H9 (cell line): ENCODE measurements around the gene ARMC5. TPM values are rescaled to one million over a fixed set of nuclear protein-coding genes. Genes with fewer than 3 reads are reported as not detected.

Source experiments
- DNase-seq: peaks from one replicate; pipeline ENCODE4 v3.0.0-alpha.2; 2017
- H2AFZ ChIP-seq: one replicate; pipeline ENCODE4 v1.6.1; 2013; ENCODE audit warnings: mild to moderate bottlenecking, low read length, control low read depth, moderate library complexity
- H2AK5ac ChIP-seq: 2 replicates; pipeline ENCODE4 v1.6.1; 2013; ENCODE audit warnings: low read length, control low read depth, mixed read lengths; ENCODE audit not compliant: insufficient read length
- H2BK120ac ChIP-seq: one replicate; pipeline ENCODE4 v1.6.1; 2013; ENCODE audit warnings: low read depth, mild to moderate bottlenecking, low read length, control low read depth, inconsistent platforms; ENCODE audit not compliant: poor library complexity, severe bottlenecking
- H2BK12ac ChIP-seq: 2 replicates; pipeline ENCODE4 v1.6.1; 2013; ENCODE audit warnings: low read length, control low read depth, mixed read lengths, low read depth; ENCODE audit not compliant: insufficient read length
- H2BK15ac ChIP-seq: 2 replicates; pipeline ENCODE4 v1.6.1; 2013; ENCODE audit warnings: low read depth, low read length, control low read depth
- H2BK20ac ChIP-seq: one replicate; pipeline ENCODE4 v1.6.1; 2013; ENCODE audit warnings: low read depth, mild to moderate bottlenecking, low read length, control low read depth, inconsistent platforms; ENCODE audit not compliant: poor library complexity, severe bottlenecking
- H2BK5ac ChIP-seq: 2 replicates; pipeline ENCODE4 v1.6.1; 2013; ENCODE audit warnings: low read length, control low read depth, mixed read lengths; ENCODE audit not compliant: insufficient read length
- H3K14ac ChIP-seq: 2 replicates; pipeline ENCODE4 v1.6.1; 2013; ENCODE audit warnings: low read length, control low read depth; ENCODE audit not compliant: insufficient read depth
- H3K18ac ChIP-seq: 2 replicates; pipeline ENCODE4 v1.6.1; 2013; ENCODE audit warnings: low read depth, mild to moderate bottlenecking, mixed read lengths, low read length, control low read depth; ENCODE audit not compliant: insufficient read length
- H3K23ac ChIP-seq: 2 replicates; pipeline ENCODE4 v1.6.1; 2013; ENCODE audit warnings: low read length, control low read depth, mixed read lengths, low read depth; ENCODE audit not compliant: insufficient read length
- H3K23me2 ChIP-seq: 2 replicates; pipeline ENCODE4 v1.6.1; 2013; ENCODE audit warnings: low read depth, mild to moderate bottlenecking, mixed read lengths, low read length, control low read depth; ENCODE audit not compliant: insufficient read length, poor library complexity, severe bottlenecking
- H3K27ac ChIP-seq: 2 replicates; pipeline ENCODE4 v1.5.1; 2013; ENCODE audit warnings: low read length, control low read depth, mixed read lengths, low read depth; ENCODE audit not compliant: insufficient read length
- H3K27me3 ChIP-seq: 2 replicates; pipeline ENCODE4 v1.6.1; 2013; ENCODE audit warnings: low read length, control low read depth, inconsistent platforms; ENCODE audit not compliant: insufficient read depth
- H3K4ac ChIP-seq: 2 replicates; pipeline ENCODE4 v1.6.1; 2013; ENCODE audit warnings: low read depth, mild to moderate bottlenecking, control low read depth, inconsistent platforms, low read length, moderate library complexity
- H3K4me1 ChIP-seq: 2 replicates; pipeline ENCODE4 v1.6.1; 2013; ENCODE audit warnings: low read length, control low read depth, inconsistent platforms; ENCODE audit not compliant: insufficient read depth
- H3K4me2 ChIP-seq: 2 replicates; pipeline ENCODE4 v1.6.1; 2013; ENCODE audit warnings: low read length, control low read depth, mixed read lengths; ENCODE audit not compliant: insufficient read length, insufficient read depth
- H3K56ac ChIP-seq: 2 replicates; pipeline ENCODE4 v1.6.1; 2013; ENCODE audit warnings: low read depth, mild to moderate bottlenecking, mixed read lengths, low read length, control low read depth; ENCODE audit not compliant: insufficient read length
- H3K79me1 ChIP-seq: 2 replicates; pipeline ENCODE4 v1.6.1; 2013; ENCODE audit warnings: low read depth, mild to moderate bottlenecking, moderate library complexity, low read length, control low read depth, inconsistent platforms; ENCODE audit not compliant: insufficient read depth, poor library complexity, severe bottlenecking
- H3K79me2 ChIP-seq: 2 replicates; pipeline ENCODE4 v1.6.1; 2013; ENCODE audit warnings: low read length, control low read depth, inconsistent platforms; ENCODE audit not compliant: insufficient read depth
- H3K9ac ChIP-seq: 2 replicates; pipeline ENCODE4 v1.6.1; 2013; ENCODE audit warnings: low read length, control low read depth, mixed read lengths; ENCODE audit not compliant: insufficient read length; ENCODE audit errors: extremely low read depth
- H3K9me3 ChIP-seq: one replicate; pipeline ENCODE4 v1.6.1; 2013; ENCODE audit warnings: low read depth, low read length, inconsistent platforms; ENCODE audit not compliant: control insufficient read depth
- H3T11ph ChIP-seq: one replicate; pipeline ENCODE4 v1.6.1; 2013; ENCODE audit warnings: mild to moderate bottlenecking, low read length, control low read depth, inconsistent platforms
- H4K20me1 ChIP-seq: one replicate; pipeline ENCODE4 v1.6.1; 2013; ENCODE audit not compliant: control insufficient read depth, insufficient read length, insufficient read depth
- H4K5ac ChIP-seq: 2 replicates; pipeline ENCODE4 v1.6.1; 2013; ENCODE audit warnings: low read depth, mild to moderate bottlenecking, mixed read lengths, low read length, control low read depth; ENCODE audit not compliant: insufficient read length
- H4K8ac ChIP-seq: replicated peaks from 2 replicates; pipeline ENCODE4 v1.6.1; 2013; ENCODE audit warnings: low read length, control low read depth, mixed read lengths, low read depth; ENCODE audit not compliant: insufficient read length
- H4K91ac ChIP-seq: 2 replicates; pipeline ENCODE4 v1.6.1; 2013; ENCODE audit warnings: low read depth, mild to moderate bottlenecking, moderate library complexity, mixed read lengths, low read length, control low read depth; ENCODE audit not compliant: insufficient read length
- H3K27ac Mint-ChIP-seq, 3 experiments: 2 replicates in 2 of 3; 3 replicates in 1 of 3; pipeline ENCODE4 v1.8.0; 2020 to 2021; ENCODE audit warnings: mixed read lengths in 3 of 3, mild to moderate bottlenecking in 1 of 3, moderate library complexity in 1 of 3
- H3K27me3 Mint-ChIP-seq: 2 replicates; pipeline ENCODE4 v1.8.0; 2021; ENCODE audit warnings: low read depth, mild to moderate bottlenecking, moderate library complexity, mixed read lengths
- H3K36me3 Mint-ChIP-seq, 3 experiments: 2 replicates in 2 of 3; 3 replicates in 1 of 3; pipeline ENCODE4 v1.8.0; 2020 to 2021; ENCODE audit warnings: low read depth in 3 of 3, mixed read lengths in 3 of 3; ENCODE audit not compliant: insufficient read depth in 1 of 3
- H3K4me1 Mint-ChIP-seq, 2 experiments: 2 replicates each; pipeline ENCODE4 v1.8.0; 2020; ENCODE audit warnings: mixed read lengths in 2 of 2
- H3K4me3 Mint-ChIP-seq, 2 experiments: 2 replicates in 1 of 2; 3 replicates in 1 of 2; pipeline ENCODE4 v1.8.0; 2020 to 2021; ENCODE audit warnings: mild to moderate bottlenecking in 2 of 2, mixed read lengths in 2 of 2, moderate library complexity in 1 of 2
- H3K9me3 Mint-ChIP-seq, 2 experiments: 2 replicates in 1 of 2; 3 replicates in 1 of 2; pipeline ENCODE4 v1.8.0; 2020; ENCODE audit warnings: mild to moderate bottlenecking in 2 of 2, mixed read lengths in 2 of 2, moderate library complexity in 1 of 2
- WGBS: extraction: QIAGEN DNeasy Blood & Tissue Kit; methylation state at CpG from one replicate; pipeline ENCODE4 v1.1.7; 2013; ENCODE audit warnings: missing lambda C conversion rate, low lambda C conversion rate, mixed read lengths; ENCODE audit not compliant: insufficient read length; ENCODE audit errors: extremely low coverage; 5-methylcytosine and 5-hydroxymethylcytosine counted together
- total RNA-seq: library from RNA; stranded (reverse); gene quantifications from 2 replicates; pipeline ENCODE4 v1.2.1, GENCODE V29; 2021
- TF ChIP-seq, protein P1 (sequence below): fragments of 200-600 bp; sonication (generic); conservative IDR thresholded peaks from 3 replicates; pipeline ENCODE4 v1.8.0; 2021; ENCODE audit warnings: antibody characterized with exemption, mild to moderate bottlenecking

Gene ARMC5
- total RNA-seq, 1 experiment from 2014 or later = 18.7 TPM

DNA sequence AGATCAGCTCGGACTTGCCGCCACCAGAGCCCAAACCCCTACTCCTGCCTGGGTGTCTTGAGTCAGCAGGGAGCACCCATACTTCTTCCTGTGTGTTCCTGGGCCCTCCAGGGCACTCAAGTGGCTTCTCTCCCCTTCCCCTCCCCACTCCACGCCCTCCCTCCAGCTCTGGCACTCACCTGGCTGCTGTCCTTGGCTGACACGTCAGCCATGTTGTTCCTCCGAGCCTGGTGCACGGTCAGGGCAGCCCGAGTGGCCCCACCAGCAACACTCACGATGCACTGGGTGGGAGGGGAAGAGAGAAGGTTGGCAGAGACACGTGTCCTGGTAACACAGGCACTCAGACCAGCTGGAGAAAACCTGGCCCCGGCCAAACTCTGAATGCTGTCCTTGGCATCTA lies 37.4 kb downstream of the ARMC5 start:
- no peak overlapping the region for H2BK15ac ChIP-seq
- no peak overlapping the region for H2BK120ac ChIP-seq
- no peaks in the 10 kb centered on the region for H3K79me2 ChIP-seq
- no peak overlapping the region for H3K9ac ChIP-seq
- no peak overlapping the region for H3K14ac ChIP-seq
- H3K4me1 ChIP-seq = 0 out of 2 replicates have a peak, but pooled peaks cover under 1% of the 10 kb centered on the region
- no peaks in the 10 kb centered on the region for H4K20me1 ChIP-seq
- H3K27me3 Mint-ChIP-seq = no peaks in the 10 kb centered on the region
- H3K36me3 Mint-ChIP-seq = peaks cover 11 to 61% (median 38%) of the 10 kb centered on the region in 3 experiments
- no peak for DNase-seq
- no peak overlapping the region for H3K23ac ChIP-seq
- H3K27me3 ChIP-seq = no peaks in the 10 kb centered on the region
- no peak overlapping the region for H2BK12ac ChIP-seq
- H4K5ac ChIP-seq = no peak overlapping the region
- H3K9me3 Mint-ChIP-seq = no peaks in the 10 kb centered on the region
- no peak overlapping the region for H3K4me2 ChIP-seq
- no peak overlapping the region for H3K18ac ChIP-seq
- H3K4ac ChIP-seq = no peak overlapping the region
- no peak overlapping the region for H3K56ac ChIP-seq
- H2AK5ac ChIP-seq = no peak overlapping the region
- no peak overlapping the region for H2AFZ ChIP-seq
- no peaks in the 10 kb centered on the region for H3K23me2 ChIP-seq
- H2BK20ac ChIP-seq = no peak overlapping the region
- no peak overlapping the region for H3T11ph ChIP-seq
- no peaks in the 10 kb centered on the region for H3K79me1 ChIP-seq
- no peak overlapping the region for H4K8ac ChIP-seq
- no peak overlapping the region for H3K4me3 Mint-ChIP-seq
- H3K4me1 Mint-ChIP-seq = peaks cover 6% of the 10 kb centered on the region in 2 experiments
- no peak overlapping the region for H4K91ac ChIP-seq
- H3K27ac Mint-ChIP-seq = peak overlapping the region in 1 of 3 experiments; percentile 44; a peak in 1 of 7 replicates
- no peaks in the 10 kb centered on the region for H3K9me3 ChIP-seq
- TF ChIP-seq, protein P1, sequence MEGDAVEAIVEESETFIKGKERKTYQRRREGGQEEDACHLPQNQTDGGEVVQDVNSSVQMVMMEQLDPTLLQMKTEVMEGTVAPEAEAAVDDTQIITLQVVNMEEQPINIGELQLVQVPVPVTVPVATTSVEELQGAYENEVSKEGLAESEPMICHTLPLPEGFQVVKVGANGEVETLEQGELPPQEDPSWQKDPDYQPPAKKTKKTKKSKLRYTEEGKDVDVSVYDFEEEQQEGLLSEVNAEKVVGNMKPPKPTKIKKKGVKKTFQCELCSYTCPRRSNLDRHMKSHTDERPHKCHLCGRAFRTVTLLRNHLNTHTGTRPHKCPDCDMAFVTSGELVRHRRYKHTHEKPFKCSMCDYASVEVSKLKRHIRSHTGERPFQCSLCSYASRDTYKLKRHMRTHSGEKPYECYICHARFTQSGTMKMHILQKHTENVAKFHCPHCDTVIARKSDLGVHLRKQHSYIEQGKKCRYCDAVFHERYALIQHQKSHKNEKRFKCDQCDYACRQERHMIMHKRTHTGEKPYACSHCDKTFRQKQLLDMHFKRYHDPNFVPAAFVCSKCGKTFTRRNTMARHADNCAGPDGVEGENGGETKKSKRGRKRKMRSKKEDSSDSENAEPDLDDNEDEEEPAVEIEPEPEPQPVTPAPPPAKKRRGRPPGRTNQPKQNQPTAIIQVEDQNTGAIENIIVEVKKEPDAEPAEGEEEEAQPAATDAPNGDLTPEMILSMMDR = no peak
- no CpG with 5 or more reads among the region's 10 CpGs for WGBS
- no peak overlapping the region for H3K27ac ChIP-seq
- H2BK5ac ChIP-seq = no peak overlapping the region
